NB4 (cell line): ENCODE measurements around the gene RPL12.

Experiments used
- POLR2A ChIP-seq: IDR thresholded peaks from 2 replicates; pipeline ENCODE4 v1.6.1; 2011; ENCODE audit warnings: mild to moderate bottlenecking; ENCODE audit not compliant: insufficient read length; ENCODE audit errors: extremely low read depth
- TF ChIP-seq, protein P1 (sequence below): IDR thresholded peaks from one replicate; pipeline ENCODE4 v1.5.1; 2012; ENCODE audit warnings: low read depth, low read length
- TF ChIP-seq, protein P2 (sequence below): IDR thresholded peaks from 2 replicates; pipeline ENCODE4 v1.6.1; 2011; ENCODE audit warnings: low read depth, low read length

DNA sequence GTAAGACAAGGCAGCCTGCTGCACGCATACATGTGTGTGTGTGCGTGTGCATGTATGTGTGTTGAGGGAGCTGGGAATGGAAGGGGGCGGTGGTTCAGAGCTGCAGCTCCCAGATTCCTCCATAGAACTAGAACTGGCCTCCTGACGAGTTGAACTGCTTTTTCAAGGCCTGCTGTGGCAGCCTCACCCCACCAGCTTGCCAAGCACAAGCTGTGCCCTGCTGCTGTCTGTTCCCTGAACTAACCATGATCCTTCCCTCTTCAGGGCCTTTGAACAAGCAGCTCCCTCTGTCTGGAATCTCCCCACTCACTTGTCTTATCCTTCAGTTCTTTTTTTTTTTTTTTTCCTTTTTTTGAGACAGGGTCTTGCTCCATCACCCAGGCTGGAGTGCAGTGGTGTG lies 22.7 kb upstream of the RPL12 start:
- TF ChIP-seq, protein P1, sequence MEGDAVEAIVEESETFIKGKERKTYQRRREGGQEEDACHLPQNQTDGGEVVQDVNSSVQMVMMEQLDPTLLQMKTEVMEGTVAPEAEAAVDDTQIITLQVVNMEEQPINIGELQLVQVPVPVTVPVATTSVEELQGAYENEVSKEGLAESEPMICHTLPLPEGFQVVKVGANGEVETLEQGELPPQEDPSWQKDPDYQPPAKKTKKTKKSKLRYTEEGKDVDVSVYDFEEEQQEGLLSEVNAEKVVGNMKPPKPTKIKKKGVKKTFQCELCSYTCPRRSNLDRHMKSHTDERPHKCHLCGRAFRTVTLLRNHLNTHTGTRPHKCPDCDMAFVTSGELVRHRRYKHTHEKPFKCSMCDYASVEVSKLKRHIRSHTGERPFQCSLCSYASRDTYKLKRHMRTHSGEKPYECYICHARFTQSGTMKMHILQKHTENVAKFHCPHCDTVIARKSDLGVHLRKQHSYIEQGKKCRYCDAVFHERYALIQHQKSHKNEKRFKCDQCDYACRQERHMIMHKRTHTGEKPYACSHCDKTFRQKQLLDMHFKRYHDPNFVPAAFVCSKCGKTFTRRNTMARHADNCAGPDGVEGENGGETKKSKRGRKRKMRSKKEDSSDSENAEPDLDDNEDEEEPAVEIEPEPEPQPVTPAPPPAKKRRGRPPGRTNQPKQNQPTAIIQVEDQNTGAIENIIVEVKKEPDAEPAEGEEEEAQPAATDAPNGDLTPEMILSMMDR = no peak
- TF ChIP-seq, protein P2, sequence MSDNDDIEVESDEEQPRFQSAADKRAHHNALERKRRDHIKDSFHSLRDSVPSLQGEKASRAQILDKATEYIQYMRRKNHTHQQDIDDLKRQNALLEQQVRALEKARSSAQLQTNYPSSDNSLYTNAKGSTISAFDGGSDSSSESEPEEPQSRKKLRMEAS = no peak
- no peak for TF ChIP-seq POLR2A
